K562 (cell line): ENCODE results near the gene DBNL. TPM values are rescaled to one million over a fixed set of nuclear protein-coding genes. Genes with fewer than 3 reads are reported as not detected.

ENCODE experiments used
- ATAC-seq: fragments of 200-7000 bp; cut with Tn5 transposase; 3 replicates; pipeline ENCODE4 v1.9.1; 2020; ENCODE audit warnings: moderate library complexity
- BruUV-seq: library from RNA; stranded (reverse); fragments of 400-500 nt; replicated peaks from 2 replicates; lab custom pipeline; 2021; lab: Mats Ljungman, UMichigan
- CTCF ChIA-PET: fragments of 300-600 bp; formaldehyde crosslinking; extraction: SDS; loops from one replicate; lab custom pipeline; 2021; ENCODE audit warnings: low intra/inter-chr PET ratio; lab: Yijun Ruan, JAX
- POLR2A ChIA-PET: fragments of 300-600, 350-650 bp; sonication (Branson Sonifier 250); formaldehyde crosslinking; extraction: SDS; loops from one replicate; lab custom pipeline; 2021; ENCODE audit warnings: antibody characterized with exemption, inconsistent platforms; lab: Yijun Ruan, JAX
- DNase-seq, 4 experiments: peaks; one replicate each; pipeline versions ENCODE4 v3.0.0 to v3.0.0-alpha.2; 2011 to 2018; ENCODE audit warnings: low spot score in 3 of 4, mixed read lengths in 3 of 4; ENCODE audit errors: extremely low read depth in 1 of 4
- FAIRE-seq: peaks from 2 replicates; lab custom pipeline; 2011; peaks lifted over from hg19 to GRCh38; lab: Jason Lieb, UNC
- H2AFZ ChIP-seq: 2 replicates; pipeline ENCODE4 v1.6.0; 2011; ENCODE audit warnings: low read depth, low read length, control low read depth, inconsistent platforms
- H3K27ac ChIP-seq: fragments of 200-600 bp; 3 replicates; pipeline ENCODE4 v1.8.0; 2011; ENCODE audit warnings: low read depth, mild to moderate bottlenecking, control low read depth, inconsistent platforms, low read length, moderate library complexity, mixed read lengths; ENCODE audit errors: extremely low read depth
- H3K27me3 ChIP-seq, 2 experiments: fragments of 300-600 bp in 1 of 2; 2 replicates in 1 of 2; 3 replicates in 1 of 2; pipeline versions ENCODE4 v1.6.0 to v1.8.0; 2011; ENCODE audit warnings: inconsistent platforms in 2 of 2, low read length in 2 of 2, mild to moderate bottlenecking in 1 of 2, mixed read lengths in 1 of 2, moderate library complexity in 1 of 2; ENCODE audit not compliant: control insufficient read depth in 2 of 2, insufficient read depth in 2 of 2
- H3K36me3 ChIP-seq: fragments of 300-600 bp; 3 replicates; pipeline ENCODE4 v1.8.0; 2011; ENCODE audit warnings: mild to moderate bottlenecking, low read length, inconsistent platforms; ENCODE audit not compliant: control insufficient read depth, insufficient read depth
- H3K4me1 ChIP-seq, 2 experiments: fragments of 200-600 bp in 1 of 2; replicated peaks in 1 of 2; 2 replicates in 1 of 2; 3 replicates in 1 of 2; pipeline versions ENCODE4 v1.5.1 to v1.8.0; 2011; ENCODE audit warnings: inconsistent platforms in 2 of 2, low read length in 2 of 2, mild to moderate bottlenecking in 1 of 2, mixed read lengths in 1 of 2, moderate library complexity in 1 of 2; ENCODE audit not compliant: control insufficient read depth in 2 of 2, insufficient read depth in 2 of 2
- H3K4me2 ChIP-seq: 2 replicates; pipeline ENCODE4 v1.6.1; 2011; ENCODE audit warnings: low read length, control low read depth, inconsistent platforms, mixed read lengths; ENCODE audit not compliant: insufficient read depth
- H3K4me3 ChIP-seq: fragments of 200-600 bp; sonication (generic), shearing (Covaris generic); 2 replicates; pipeline ENCODE4 v1.5.1; 2016; ENCODE audit warnings: control low read depth, inconsistent platforms
- H3K79me2 ChIP-seq: fragments of 200-600 bp; 3 replicates; pipeline ENCODE4 v1.8.0; 2011; ENCODE audit warnings: low read length, inconsistent platforms; ENCODE audit not compliant: control insufficient read depth, insufficient read depth
- H3K9ac ChIP-seq, 2 experiments: 2 replicates each; pipeline versions ENCODE4 v1.6.0 to v1.6.1; 2011; ENCODE audit warnings: low read depth in 2 of 2, low read length in 2 of 2, control low read depth in 1 of 2, inconsistent platforms in 1 of 2, mild to moderate bottlenecking in 1 of 2, mixed read lengths in 1 of 2; ENCODE audit not compliant: insufficient read depth in 1 of 2
- H3K9me1 ChIP-seq: one replicate; pipeline ENCODE4 v1.6.0; 2011; ENCODE audit warnings: inconsistent platforms, mild to moderate bottlenecking, low read length, moderate library complexity; ENCODE audit not compliant: control insufficient read depth, insufficient read depth
- H3K9me3 ChIP-seq: replicated peaks from 2 replicates; pipeline ENCODE4 v1.5.1; 2011; ENCODE audit warnings: low read depth, low read length, inconsistent platforms; ENCODE audit not compliant: control insufficient read depth, insufficient read depth
- H4K20me1 ChIP-seq: replicated peaks from 2 replicates; pipeline ENCODE4 v1.6.1; 2011; ENCODE audit warnings: low read length, inconsistent platforms, mixed read lengths; ENCODE audit not compliant: control insufficient read depth, insufficient read depth
- CEBPB ChIP-seq: fragments of 450-650 bp; IDR thresholded peaks from 2 replicates; pipeline ENCODE4 v1.6.1; 2016; ENCODE audit warnings: missing genetic modification characterization, missing compliant biosample characterization
- CTCF ChIP-seq, 3 experiments: IDR thresholded peaks in 2 of 3; conservative IDR thresholded peaks in 1 of 3; 2 replicates each; pipeline ENCODE4 v1.5.1; 2011 to 2012; ENCODE audit warnings: low read length in 3 of 3, mild to moderate bottlenecking in 3 of 3, control low read depth in 2 of 3, improper control_type of control experiment in 1 of 3, inconsistent platforms in 1 of 3, low read depth in 1 of 3, mixed read lengths in 1 of 3, moderate library complexity in 1 of 3; ENCODE audit not compliant: insufficient read depth in 2 of 3
- DNMT1 ChIP-seq: fragments of 450-650 bp; IDR thresholded peaks from 2 replicates; pipeline ENCODE4 v1.6.1; 2016; ENCODE audit warnings: antibody characterized with exemption, mild to moderate bottlenecking
- GATA2 ChIP-seq: sonication (generic); formaldehyde crosslinking; IDR thresholded peaks from 2 replicates; pipeline ENCODE4 v1.4.0; 2020; ENCODE audit warnings: mild to moderate bottlenecking, missing genetic modification reagents
- HMG20A ChIP-seq: fragments of 450-650 bp; formaldehyde crosslinking; conservative IDR thresholded peaks from 2 replicates; pipeline ENCODE4 v1.4.0; 2020; ENCODE audit warnings: mild to moderate bottlenecking, mixed read lengths
- MAX ChIP-seq: sonication (generic); formaldehyde crosslinking; IDR thresholded peaks from 2 replicates; pipeline ENCODE4 v1.9.0; 2022; ENCODE audit warnings: mild to moderate bottlenecking, missing genetic modification reagents
- MAZ ChIP-seq, 2 experiments: fragments of 450-650 bp in 1 of 2; sonication (generic) in 1 of 2; formaldehyde crosslinking; IDR thresholded peaks in 1 of 2; conservative IDR thresholded peaks in 1 of 2; 2 replicates each; pipeline versions ENCODE4 v1.4.0 to v1.5.0; 2020; ENCODE audit warnings: mild to moderate bottlenecking in 1 of 2, missing genetic modification reagents in 1 of 2
- MLX ChIP-seq, 2 experiments: fragments of 450-650 bp in 1 of 2; sonication (generic) in 1 of 2; formaldehyde crosslinking; conservative IDR thresholded peaks; 2 replicates each; pipeline versions ENCODE4 v1.4.0 to v1.8.1; 2020 to 2022; ENCODE audit warnings: mild to moderate bottlenecking in 1 of 2, missing genetic modification reagents in 1 of 2
- NCOR1 ChIP-seq: fragments of 450-650 bp; IDR thresholded peaks from 2 replicates; pipeline ENCODE4 v1.6.1; 2016; ENCODE audit warnings: mild to moderate bottlenecking, moderate library complexity
- ZBTB7A ChIP-seq: IDR thresholded peaks from 2 replicates; pipeline ENCODE4 v1.6.1; 2011; ENCODE audit warnings: low read depth, mild to moderate bottlenecking, low read length, moderate library complexity, borderline replicate concordance; ENCODE audit not compliant: control insufficient read depth
- WGBS: fragments of 100-300 bp; shearing (Covaris generic); methylation state at CpG from one replicate; pipeline ENCODE4 v1.1.6; 2016; ENCODE audit warnings: low coverage, mixed read lengths; ENCODE audit not compliant: insufficient coverage; ENCODE audit errors: missing lambda C conversion rate; 5-methylcytosine and 5-hydroxymethylcytosine counted together
- in situ Hi-C: fragments of 300-500 bp; cut with MboI; formaldehyde crosslinking; loops from 4 replicates; pipeline ENCODE4 v1.15.0; 2018; ENCODE audit warnings: inconsistent platforms, mixed read lengths
- intact Hi-C: fragments of 100-400 bp; cut with micrococcal nuclease; formaldehyde crosslinking; loops from 2 replicates; pipeline ENCODE4 v1.14.2; 2022
- polyA plus RNA-seq, 8 experiments: library from polyadenylated mRNA; depleted of rRNA in 4 of 8; stranded (reverse) in 5 of 8; unstranded in 3 of 8; fragments of >200 nt; fragmentation: Nextera tagmentation in 2 of 8; fragmentation: Illumina TruSeq in 1 of 8; extraction: Ambion mirVana in 2 of 8; extraction: Trizol in 1 of 8; gene quantifications; 2 replicates each; pipeline versions ENCODE4 v1.2.1 to v1.2.3, GENCODE V29; 2011 to 2014; ENCODE audit warnings: inconsistent platforms in 1 of 8, missing spikeins in 1 of 8
- total RNA-seq, 7 experiments: library from RNA; depleted of rRNA in 6 of 7; stranded (reverse); fragments of >200 nt in 6 of 7; fragmentation: Illumina TruSeq in 2 of 7; extraction: Trizol in 2 of 7; gene quantifications; 2 replicates each; pipeline versions ENCODE4 v1.2.1 to v1.2.3, GENCODE V29; 2011 to 2021; ENCODE audit warnings: low replicate concordance in 1 of 7

The DBNL gene
- total and polyA plus RNA-seq, 9 of the 15 experiments (the other 6 are each of a cell fraction or from before 2014, with no cell fraction given) = 1.9 to 65.1 (median 38.9) TPM

GRCh38 chr7:44085546-44085945, 41.0 kb downstream of the DBNL start:
- FAIRE-seq (no peak), DNase-seq (no peak), ATAC-seq (no peak)
- WGBS = 43% methylated on average over 2 of the region's 3 CpGs
- BruUV-seq = no TSS peak
- no peak overlapping the region; the same call in 1 of the 2 replicates for H2AFZ ChIP-seq
- H3K27ac ChIP-seq = no peak overlapping the region
- no peaks in the 10 kb centered on the region for H3K79me2 ChIP-seq
- no peak overlapping the region for H3K9ac ChIP-seq
- intact Hi-C loops (no loop called here), in situ Hi-C loops (no loop called here)
- H3K9me3 ChIP-seq = no peaks in the 10 kb centered on the region
- no peak overlapping the region for H3K4me3 ChIP-seq
- CTCF ChIA-PET = no interaction called here
- POLR2A ChIA-PET = no interaction called here
- no peaks in the 10 kb centered on the region for H3K27me3 ChIP-seq
- no peak for TF ChIP-seq MAX (CRISPR knock-in tag)
- peak in 1 of 2 experiments; percentile 26; a peak in 1 of 4 replicates for TF ChIP-seq MAZ (CRISPR knock-in tag; conservative IDR thresholded peaks at IDR 0.05 in 1 of 2, IDR thresholded peaks at IDR 0.05 in 1 of 2)
- no peak for TF ChIP-seq NCOR1
- TF ChIP-seq GATA2 (CRISPR knock-in tag) = no peak
- TF ChIP-seq DNMT1 = no peak
- no peak for TF ChIP-seq HMG20A (CRISPR knock-in tag)
- no peak for TF ChIP-seq MLX (CRISPR knock-in tag; conservative IDR thresholded peaks at IDR 0.05)
- TF ChIP-seq ZBTB7A = peak; percentile 84
- 0 out of 2 replicates have a peak, but pooled peaks have one; percentile 7 for TF ChIP-seq CEBPB (tag)
- TF ChIP-seq CTCF (IDR thresholded peaks at IDR 0.05 in 2 of 3, conservative IDR thresholded peaks at IDR 0.05 in 1 of 3; ENCODE audit: insufficient read depth in 2 of 3, low read depth in 1 of 3, low read length in 3 of 3) = peak; percentile 46 to 52 (median 50)
- peaks cover 7% of the 10 kb centered on the region for H4K20me1 ChIP-seq
- peaks cover 9 to 29% of the 10 kb centered on the region in 2 experiments; a peak in 4 of 5 replicates for H3K4me1 ChIP-seq
- no peak overlapping the region for H3K4me2 ChIP-seq
- H3K9me1 ChIP-seq = no peaks in the 10 kb centered on the region
- no peaks in the 10 kb centered on the region; the same call in 2 of the 3 replicates for H3K36me3 ChIP-seq
